ENCODE measurements around the gene ZFP36L1. TPM values are rescaled to one million over a fixed set of nuclear protein-coding genes. Genes with fewer than 3 reads are reported as not detected.

Gene ZFP36L1
- total and polyA plus RNA-seq, 10 of the 15 experiments (the other 5 are each of a cell fraction or from before 2014, with no cell fraction given), result 22.0 to 184 (median 66.1) TPM

DNA sequence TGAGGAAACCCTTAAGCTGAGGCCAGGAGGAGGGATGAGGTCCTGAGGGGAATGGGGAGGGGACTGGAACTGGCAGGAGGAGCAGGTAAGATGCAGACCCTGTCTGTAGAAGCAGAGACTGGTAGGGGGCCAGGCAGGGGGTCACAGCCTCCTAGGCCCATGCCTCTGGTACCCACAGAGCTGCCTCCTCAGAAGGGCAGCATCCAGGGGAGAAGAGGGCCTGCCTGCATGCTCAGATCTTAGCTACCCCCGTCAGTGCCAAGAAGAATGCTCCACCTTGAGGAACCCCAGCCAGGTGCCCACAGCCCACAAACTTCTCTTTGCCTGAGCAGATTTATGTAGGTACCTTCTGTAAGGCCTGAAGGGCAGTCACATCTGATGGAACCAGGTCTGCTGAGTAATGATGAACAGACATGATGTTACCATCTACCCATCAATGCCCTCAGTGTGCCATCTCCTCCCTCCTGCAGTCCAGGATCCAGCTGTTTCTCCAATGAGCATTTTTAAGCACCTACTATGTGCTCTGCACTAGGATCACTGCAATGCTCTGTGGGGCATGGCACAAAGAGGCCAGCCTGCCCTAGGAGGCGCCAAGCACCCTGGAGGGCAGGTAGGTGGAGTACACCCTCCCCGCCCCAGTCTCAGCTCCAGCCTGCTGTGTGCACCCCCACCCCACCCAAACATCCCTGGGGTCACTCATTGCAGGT, 24.8 kb upstream of the ZFP36L1 start (continued):
- TF ChIP-seq, protein P1, sequence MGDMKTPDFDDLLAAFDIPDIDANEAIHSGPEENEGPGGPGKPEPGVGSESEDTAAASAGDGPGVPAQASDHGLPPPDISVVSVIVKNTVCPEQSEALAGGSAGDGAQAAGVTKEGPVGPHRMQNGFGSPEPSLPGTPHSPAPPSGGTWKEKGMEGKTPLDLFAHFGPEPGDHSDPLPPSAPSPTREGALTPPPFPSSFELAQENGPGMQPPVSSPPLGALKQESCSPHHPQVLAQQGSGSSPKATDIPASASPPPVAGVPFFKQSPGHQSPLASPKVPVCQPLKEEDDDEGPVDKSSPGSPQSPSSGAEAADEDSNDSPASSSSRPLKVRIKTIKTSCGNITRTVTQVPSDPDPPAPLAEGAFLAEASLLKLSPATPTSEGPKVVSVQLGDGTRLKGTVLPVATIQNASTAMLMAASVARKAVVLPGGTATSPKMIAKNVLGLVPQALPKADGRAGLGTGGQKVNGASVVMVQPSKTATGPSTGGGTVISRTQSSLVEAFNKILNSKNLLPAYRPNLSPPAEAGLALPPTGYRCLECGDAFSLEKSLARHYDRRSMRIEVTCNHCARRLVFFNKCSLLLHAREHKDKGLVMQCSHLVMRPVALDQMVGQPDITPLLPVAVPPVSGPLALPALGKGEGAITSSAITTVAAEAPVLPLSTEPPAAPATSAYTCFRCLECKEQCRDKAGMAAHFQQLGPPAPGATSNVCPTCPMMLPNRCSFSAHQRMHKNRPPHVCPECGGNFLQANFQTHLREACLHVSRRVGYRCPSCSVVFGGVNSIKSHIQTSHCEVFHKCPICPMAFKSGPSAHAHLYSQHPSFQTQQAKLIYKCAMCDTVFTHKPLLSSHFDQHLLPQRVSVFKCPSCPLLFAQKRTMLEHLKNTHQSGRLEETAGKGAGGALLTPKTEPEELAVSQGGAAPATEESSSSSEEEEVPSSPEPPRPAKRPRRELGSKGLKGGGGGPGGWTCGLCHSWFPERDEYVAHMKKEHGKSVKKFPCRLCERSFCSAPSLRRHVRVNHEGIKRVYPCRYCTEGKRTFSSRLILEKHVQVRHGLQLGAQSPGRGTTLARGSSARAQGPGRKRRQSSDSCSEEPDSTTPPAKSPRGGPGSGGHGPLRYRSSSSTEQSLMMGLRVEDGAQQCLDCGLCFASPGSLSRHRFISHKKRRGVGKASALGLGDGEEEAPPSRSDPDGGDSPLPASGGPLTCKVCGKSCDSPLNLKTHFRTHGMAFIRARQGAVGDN (IDR thresholded peaks at IDR 0.05), result 0 out of 2 replicates have a peak, but pooled peaks have one; percentile 22
- no peak for TF ChIP-seq RFX5 (IDR thresholded peaks at IDR 0.05; ENCODE audit: low read depth, low read length)
- TF ChIP-seq BCL11A (IDR thresholded peaks at IDR 0.05; ENCODE audit: low read depth, low read length), result no peak
- no peak for TF ChIP-seq SMARCA5 (IDR thresholded peaks at IDR 0.05)

DNA sequence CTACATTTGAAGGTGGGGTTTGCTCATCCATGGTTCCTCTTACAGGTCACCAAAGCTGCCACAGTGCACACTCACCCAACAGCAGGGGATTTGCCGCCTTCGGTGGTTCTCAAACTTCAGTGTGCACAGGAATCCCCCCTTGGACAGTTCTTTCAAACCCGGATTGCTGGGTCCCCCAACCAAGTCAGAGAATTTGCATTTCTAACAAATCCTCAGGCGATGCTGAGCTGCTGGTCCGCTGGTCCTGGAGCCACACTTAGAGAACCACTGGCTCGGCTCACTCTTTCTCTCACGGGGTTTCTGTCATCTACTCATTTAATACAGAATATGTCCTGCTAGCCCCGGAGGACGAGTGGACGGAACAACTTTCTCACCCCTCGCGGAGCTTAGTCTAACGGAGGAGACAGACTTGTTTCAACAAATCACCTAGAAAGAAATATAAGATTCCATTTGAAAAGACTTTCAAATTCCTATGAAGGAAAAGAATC, 24.1 kb upstream of the ZFP36L1 start:
- RAD21 ChIA-PET (ENCODE audit: unreplicated experiment), result interaction anchor here (0.8 to 13.5 kb wide), 25 partner anchors 9 to 983 kb away, joined by 3 to 292 read pairs (median 7); partner anchors contain the start of gene ZFP36L1
- H3K27ac ChIP-seq (ENCODE audit: control insufficient read depth, insufficient read depth), result peak overlapping the region; percentile 95
- ATAC-seq (no peak), FAIRE-seq (no peak), DNase-seq (ENCODE audit: low read depth, low spot score) (no peak)
- intact Hi-C loops (cut with micrococcal nuclease; ENCODE audit: unreplicated experiment), result loop anchor here (1.0 to 10.0 kb wide), 7 partner anchors 24 to 980 kb away; partner anchors contain the start of gene ZFP36L1
- SMC1A ChIA-PET (ENCODE audit: uncharacterized antibody, unreplicated experiment), result interaction anchor here (0.6 to 15.9 kb wide), 36 partner anchors 10 to 979 kb away, joined by 3 to 314 read pairs (median 4); partner anchors contain the start of gene ZFP36L1
- POLR2A ChIA-PET, result interaction anchor here (0.6 to 10.0 kb wide), 14 partner anchors 10 to 1001 kb away, joined by 3 to 115 read pairs (median 4); partner anchors contain the start of genes ZFP36L1 and ZFYVE26
- no peaks in the 10 kb centered on the region for H3K27me3 ChIP-seq (replicated peaks in 1 of 2; ENCODE audit: control insufficient read depth in 2 of 2, insufficient read depth in 2 of 2, low read length in 1 of 2)
- H3K36me3 ChIP-seq (ENCODE audit: control insufficient read depth in 2 of 2, insufficient read depth in 2 of 2, low read length in 1 of 2), result no peaks in the 10 kb centered on the region
- peaks cover 64% of the 10 kb centered on the region for H3K4me1 ChIP-seq (ENCODE audit: control insufficient read depth, insufficient read depth, low read length)
- BruUV-seq (replicated peaks), result no TSS peak
- H3K9me3 ChIP-seq (replicated peaks; ENCODE audit: control insufficient read depth, insufficient read depth, low read length), result no peaks in the 10 kb centered on the region
- peaks cover 38% of the 10 kb centered on the region for H3K79me2 ChIP-seq (ENCODE audit: control insufficient read depth, insufficient read depth, low read length)
- H2AFZ ChIP-seq (ENCODE audit: control insufficient read depth, low read depth, low read length), result peak overlapping the region; percentile 70
- in situ Hi-C loops (cut with MboI), result no loop called here
- peak overlapping the region; percentile 88 for H3K9ac ChIP-seq (ENCODE audit: control insufficient read depth, insufficient read depth, low read length)
- peak overlapping the region; percentile 58; the same call in 1 of the 2 replicates for H3K4me3 ChIP-seq
- CTCF ChIA-PET, result interaction anchor here (0.7 to 22.6 kb wide), 35 partner anchors 9 to 1198 kb away, joined by 3 to 310 read pairs (median 5); partner anchors contain the start of genes ARG2, ZFP36L1 and ZFYVE26
- H3K4me2 ChIP-seq (ENCODE audit: control insufficient read depth, insufficient read depth), result peak overlapping the region; percentile 99
- WGBS (ENCODE audit: insufficient coverage, insufficient replicate concordance, low lambda C conversion rate, missing lambda C conversion rate), result 13% methylated on average over 13 of the region's 13 CpGs
- no peaks in the 10 kb centered on the region for H4K20me1 ChIP-seq (ENCODE audit: control insufficient read depth, insufficient read depth)
- TF ChIP-seq, protein P2, sequence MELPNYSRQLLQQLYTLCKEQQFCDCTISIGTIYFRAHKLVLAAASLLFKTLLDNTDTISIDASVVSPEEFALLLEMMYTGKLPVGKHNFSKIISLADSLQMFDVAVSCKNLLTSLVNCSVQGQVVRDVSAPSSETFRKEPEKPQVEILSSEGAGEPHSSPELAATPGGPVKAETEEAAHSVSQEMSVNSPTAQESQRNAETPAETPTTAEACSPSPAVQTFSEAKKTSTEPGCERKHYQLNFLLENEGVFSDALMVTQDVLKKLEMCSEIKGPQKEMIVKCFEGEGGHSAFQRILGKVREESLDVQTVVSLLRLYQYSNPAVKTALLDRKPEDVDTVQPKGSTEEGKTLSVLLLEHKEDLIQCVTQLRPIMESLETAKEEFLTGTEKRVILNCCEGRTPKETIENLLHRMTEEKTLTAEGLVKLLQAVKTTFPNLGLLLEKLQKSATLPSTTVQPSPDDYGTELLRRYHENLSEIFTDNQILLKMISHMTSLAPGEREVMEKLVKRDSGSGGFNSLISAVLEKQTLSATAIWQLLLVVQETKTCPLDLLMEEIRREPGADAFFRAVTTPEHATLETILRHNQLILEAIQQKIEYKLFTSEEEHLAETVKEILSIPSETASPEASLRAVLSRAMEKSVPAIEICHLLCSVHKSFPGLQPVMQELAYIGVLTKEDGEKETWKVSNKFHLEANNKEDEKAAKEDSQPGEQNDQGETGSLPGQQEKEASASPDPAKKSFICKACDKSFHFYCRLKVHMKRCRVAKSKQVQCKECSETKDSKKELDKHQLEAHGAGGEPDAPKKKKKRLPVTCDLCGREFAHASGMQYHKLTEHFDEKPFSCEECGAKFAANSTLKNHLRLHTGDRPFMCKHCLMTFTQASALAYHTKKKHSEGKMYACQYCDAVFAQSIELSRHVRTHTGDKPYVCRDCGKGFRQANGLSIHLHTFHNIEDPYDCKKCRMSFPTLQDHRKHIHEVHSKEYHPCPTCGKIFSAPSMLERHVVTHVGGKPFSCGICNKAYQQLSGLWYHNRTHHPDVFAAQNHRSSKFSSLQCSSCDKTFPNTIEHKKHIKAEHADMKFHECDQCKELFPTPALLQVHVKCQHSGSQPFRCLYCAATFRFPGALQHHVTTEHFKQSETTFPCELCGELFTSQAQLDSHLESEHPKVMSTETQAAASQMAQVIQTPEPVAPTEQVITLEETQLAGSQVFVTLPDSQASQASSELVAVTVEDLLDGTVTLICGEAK (IDR thresholded peaks at IDR 0.05; ENCODE audit: borderline replicate concordance), result no peak
- TF ChIP-seq, protein P3, sequence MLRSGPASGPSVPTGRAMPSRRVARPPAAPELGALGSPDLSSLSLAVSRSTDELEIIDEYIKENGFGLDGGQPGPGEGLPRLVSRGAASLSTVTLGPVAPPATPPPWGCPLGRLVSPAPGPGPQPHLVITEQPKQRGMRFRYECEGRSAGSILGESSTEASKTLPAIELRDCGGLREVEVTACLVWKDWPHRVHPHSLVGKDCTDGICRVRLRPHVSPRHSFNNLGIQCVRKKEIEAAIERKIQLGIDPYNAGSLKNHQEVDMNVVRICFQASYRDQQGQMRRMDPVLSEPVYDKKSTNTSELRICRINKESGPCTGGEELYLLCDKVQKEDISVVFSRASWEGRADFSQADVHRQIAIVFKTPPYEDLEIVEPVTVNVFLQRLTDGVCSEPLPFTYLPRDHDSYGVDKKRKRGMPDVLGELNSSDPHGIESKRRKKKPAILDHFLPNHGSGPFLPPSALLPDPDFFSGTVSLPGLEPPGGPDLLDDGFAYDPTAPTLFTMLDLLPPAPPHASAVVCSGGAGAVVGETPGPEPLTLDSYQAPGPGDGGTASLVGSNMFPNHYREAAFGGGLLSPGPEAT (IDR thresholded peaks at IDR 0.05; ENCODE audit: low read depth), result peak; percentile 36; the same call in 1 of the 2 replicates
- TF ChIP-seq SMARCA5 (IDR thresholded peaks at IDR 0.05) (0 out of 2 replicates have a peak, but pooled peaks have one; percentile 1), IKZF2 (IDR thresholded peaks at IDR 0.05) (peak in 1 of 2 experiments; percentile 15; a peak in 1 of 4 replicates), CBFB (IDR thresholded peaks at IDR 0.05; ENCODE audit: low read depth) (no peak), PAX5 (IDR thresholded peaks at IDR 0.05; ENCODE audit: borderline replicate concordance, low read depth, low read length) (peak; percentile 33; the same call in 1 of the 2 replicates), MTA2 (IDR thresholded peaks at IDR 0.05; ENCODE audit: low read depth) (peak; percentile 67)

All from GM12878 (cell line).